ENCODE measurements around the gene CHM.

GRCh38 chrX:86078650-86079049 is 31.3 kb upstream of the CHM start:
- TF ChIP-seq YY1 (IDR thresholded peaks at IDR 0.05; ENCODE audit: insufficient read depth, insufficient read length): no peak
- TF ChIP-seq ZNF274 (IDR thresholded peaks at IDR 0.05; ENCODE audit: low read depth, low read length): no peak
- no peak for TF ChIP-seq SUZ12 (IDR thresholded peaks at IDR 0.05; ENCODE audit: extremely low read depth, insufficient read depth, insufficient read length)
